Right atrium auricular region (tissue), 2 donors: ENCODE results near the gene SNRNP48. TPM values are rescaled to one million over a fixed set of nuclear protein-coding genes. Genes with fewer than 3 reads are reported as not detected.

Source experiments
- DNase-seq: peaks from one replicate; pipeline ENCODE4 v3.0.0-alpha.2; 2019; ENCODE audit warnings: low spot score
- H3K27ac ChIP-seq, 2 donors: fragments of 200-600 bp; sonication (generic); 1 replicate in 1 of 2; 2 replicates in 1 of 2; pipeline ENCODE4 v1.5.1; 2016 to 2019
- H3K27me3 ChIP-seq, 2 donors: fragments of 200-600 bp; sonication (generic); one replicate each; pipeline versions ENCODE4 v1.5.1 to v1.6.0; 2017 to 2019
- H3K36me3 ChIP-seq: fragments of 200-600 bp; sonication (generic); one replicate; pipeline ENCODE4 v1.5.1; 2016
- H3K4me1 ChIP-seq, 2 donors: fragments of 200-600 bp; sonication (generic); one replicate each; pipeline versions ENCODE4 v1.5.1 to v1.6.0; 2017 to 2019
- H3K4me3 ChIP-seq, 2 donors: fragments of 200-600 bp; sonication (generic); 1 replicate in 1 of 2; 2 replicates in 1 of 2; pipeline ENCODE4 v1.5.1; 2017 to 2019; ENCODE audit warnings: mild to moderate bottlenecking in 1 of 2, moderate library complexity in 1 of 2
- H3K9me3 ChIP-seq, 2 donors: fragments of 200-600 bp; sonication (generic); one replicate each; pipeline ENCODE4 v1.5.1; 2019
- CTCF ChIP-seq, 2 donors: fragments of 200-600 bp; sonication (generic); IDR thresholded peaks; one replicate each; pipeline ENCODE4 v1.5.1; 2019; ENCODE audit warnings: antibody characterized with exemption in 2 of 2
- total RNA-seq, 2 donors: library from RNA; depleted of rRNA; stranded (reverse); fragments of >200 nt; gene quantifications; one replicate each; pipeline ENCODE4 v1.1.0, GENCODE V29; 2016

SNRNP48 gene
- total RNA-seq, 2 donors from 2014 or later = 9.3 to 9.6 TPM

- no peaks in the 10 kb centered on the region for H3K27me3 ChIP-seq
- peak overlapping the region; percentile 68 to 71 for H3K4me3 ChIP-seq
- H3K9me3 ChIP-seq = no peaks in the 10 kb centered on the region
- H3K4me1 ChIP-seq = peaks cover 0 to 25% of the 10 kb centered on the region in 2 donors
- no peaks in the 10 kb centered on the region for H3K36me3 ChIP-seq
- no peak for DNase-seq
- no peak for TF ChIP-seq CTCF (IDR thresholded peaks at IDR 0.05)
- H3K27ac ChIP-seq = peak overlapping the region; percentile 89 to 98
Observed at GRCh38 chr6:7542874-7543624, 46.9 kb upstream of the SNRNP48 start.

GRCh38 chr6:7543789-7544424 lies 46.1 kb upstream of the SNRNP48 start:
- Histone ChIP-seq H3K36me3 (no peaks in the 10 kb centered on the region), H3K9me3 (no peaks in the 10 kb centered on the region), H3K4me1 (peaks cover 0 to 18% of the 10 kb centered on the region in 2 donors), H3K27ac (peak overlapping the region; percentile 89 to 98), H3K4me3 (peak overlapping the region; percentile 68 to 71), H3K27me3 (no peaks in the 10 kb centered on the region)
- DNase-seq = no peak
- TF ChIP-seq CTCF (IDR thresholded peaks at IDR 0.05) = no peak

- no peak for DNase-seq
- Histone ChIP-seq H3K27me3 (no peaks in the 10 kb centered on the region), H3K4me3 (no peak overlapping the region), H3K4me1 (peaks cover 0 to 18% of the 10 kb centered on the region in 2 donors), H3K27ac (peak overlapping the region; percentile 89 to 98), H3K9me3 (no peaks in the 10 kb centered on the region), H3K36me3 (no peaks in the 10 kb centered on the region)
- no peak for TF ChIP-seq CTCF (IDR thresholded peaks at IDR 0.05)
Observed at GRCh38 chr6:7544597-7544996, 45.4 kb upstream of the SNRNP48 start.

GRCh38 chr6:7545316-7546019 lies 44.5 kb upstream of the SNRNP48 start:
- Histone ChIP-seq H3K4me1 (peaks cover 0 to 18% of the 10 kb centered on the region in 2 donors), H3K9me3 (no peaks in the 10 kb centered on the region), H3K27me3 (no peaks in the 10 kb centered on the region), H3K27ac (peak overlapping the region; percentile 89 to 98), H3K4me3 (no peak overlapping the region), H3K36me3 (no peaks in the 10 kb centered on the region)
- TF ChIP-seq CTCF (IDR thresholded peaks at IDR 0.05) = no peak
- DNase-seq = no peak

- Histone ChIP-seq H3K4me3 (no peak overlapping the region), H3K36me3 (no peaks in the 10 kb centered on the region), H3K27ac (peak overlapping the region; percentile 89 to 98), H3K4me1 (peaks cover 0 to 13% of the 10 kb centered on the region in 2 donors), H3K27me3 (no peaks in the 10 kb centered on the region), H3K9me3 (no peaks in the 10 kb centered on the region)
- DNase-seq = no peak
- no peak for TF ChIP-seq CTCF (IDR thresholded peaks at IDR 0.05)
Observed at GRCh38 chr6:7546020-7546369, 44.0 kb upstream of the SNRNP48 start.
